NB4 (cell line): ENCODE results near the gene CACNG4.

Source experiments
- DNase-seq: peaks from one replicate; pipeline ENCODE4 v3.0.0; 2010; ENCODE audit warnings: low read depth
- H3K4me3 ChIP-seq: one replicate; pipeline ENCODE4 v1.5.1; 2011; ENCODE audit warnings: mild to moderate bottlenecking, low read depth, low read length, moderate library complexity
- MYC ChIP-seq: IDR thresholded peaks from 2 replicates; pipeline ENCODE4 v1.6.1; 2011; ENCODE audit warnings: low read depth, low read length
- POLR2A ChIP-seq: IDR thresholded peaks from 2 replicates; pipeline ENCODE4 v1.6.1; 2011; ENCODE audit warnings: mild to moderate bottlenecking; ENCODE audit not compliant: insufficient read length; ENCODE audit errors: extremely low read depth
- TF ChIP-seq, protein P1 (sequence below): IDR thresholded peaks from one replicate; pipeline ENCODE4 v1.5.1; 2012; ENCODE audit warnings: low read depth, low read length
- TF ChIP-seq, protein P2 (sequence below): IDR thresholded peaks from 2 replicates; pipeline ENCODE4 v1.6.1; 2011; ENCODE audit warnings: low read depth, low read length

CACNG4 gene

DNA sequence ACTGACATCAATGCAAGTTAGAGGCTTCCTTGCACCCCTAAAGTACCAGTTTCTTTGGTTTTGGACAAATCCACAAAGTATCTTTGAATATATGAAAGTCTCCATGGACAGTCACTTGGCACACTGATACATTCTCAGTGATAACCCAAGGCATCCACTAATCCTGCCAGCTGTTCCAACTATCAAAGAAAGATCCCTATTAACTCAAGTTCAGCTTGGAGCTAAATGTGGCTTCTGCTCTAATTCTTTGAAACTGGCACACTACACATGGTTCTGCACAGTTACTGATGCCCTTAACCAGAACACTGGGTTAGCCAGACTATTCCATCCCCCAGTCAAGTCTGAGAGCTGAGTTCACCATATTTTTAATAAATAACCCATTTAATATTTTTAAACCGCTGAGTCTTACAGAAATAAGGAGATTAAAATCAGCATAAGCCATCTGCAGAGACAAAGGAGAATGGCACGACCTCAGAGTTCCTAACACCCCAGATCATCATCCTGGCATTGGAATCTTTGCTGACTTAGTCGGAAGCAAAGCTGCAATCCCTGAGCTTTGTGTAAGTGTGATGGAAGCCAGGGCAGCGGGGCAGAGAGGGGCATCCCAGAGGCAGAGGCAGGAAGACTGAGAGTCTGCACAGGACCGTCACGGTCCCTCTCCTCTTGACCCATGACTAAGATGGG is 86.1 kb downstream of the CACNG4 start:
- no peak for TF ChIP-seq POLR2A
- TF ChIP-seq, protein P1, sequence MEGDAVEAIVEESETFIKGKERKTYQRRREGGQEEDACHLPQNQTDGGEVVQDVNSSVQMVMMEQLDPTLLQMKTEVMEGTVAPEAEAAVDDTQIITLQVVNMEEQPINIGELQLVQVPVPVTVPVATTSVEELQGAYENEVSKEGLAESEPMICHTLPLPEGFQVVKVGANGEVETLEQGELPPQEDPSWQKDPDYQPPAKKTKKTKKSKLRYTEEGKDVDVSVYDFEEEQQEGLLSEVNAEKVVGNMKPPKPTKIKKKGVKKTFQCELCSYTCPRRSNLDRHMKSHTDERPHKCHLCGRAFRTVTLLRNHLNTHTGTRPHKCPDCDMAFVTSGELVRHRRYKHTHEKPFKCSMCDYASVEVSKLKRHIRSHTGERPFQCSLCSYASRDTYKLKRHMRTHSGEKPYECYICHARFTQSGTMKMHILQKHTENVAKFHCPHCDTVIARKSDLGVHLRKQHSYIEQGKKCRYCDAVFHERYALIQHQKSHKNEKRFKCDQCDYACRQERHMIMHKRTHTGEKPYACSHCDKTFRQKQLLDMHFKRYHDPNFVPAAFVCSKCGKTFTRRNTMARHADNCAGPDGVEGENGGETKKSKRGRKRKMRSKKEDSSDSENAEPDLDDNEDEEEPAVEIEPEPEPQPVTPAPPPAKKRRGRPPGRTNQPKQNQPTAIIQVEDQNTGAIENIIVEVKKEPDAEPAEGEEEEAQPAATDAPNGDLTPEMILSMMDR, result no peak
- TF ChIP-seq MYC, result no peak
- TF ChIP-seq, protein P2, sequence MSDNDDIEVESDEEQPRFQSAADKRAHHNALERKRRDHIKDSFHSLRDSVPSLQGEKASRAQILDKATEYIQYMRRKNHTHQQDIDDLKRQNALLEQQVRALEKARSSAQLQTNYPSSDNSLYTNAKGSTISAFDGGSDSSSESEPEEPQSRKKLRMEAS, result no peak
- no peak for DNase-seq
- H3K4me3 ChIP-seq, result no peak overlapping the region

DNA sequence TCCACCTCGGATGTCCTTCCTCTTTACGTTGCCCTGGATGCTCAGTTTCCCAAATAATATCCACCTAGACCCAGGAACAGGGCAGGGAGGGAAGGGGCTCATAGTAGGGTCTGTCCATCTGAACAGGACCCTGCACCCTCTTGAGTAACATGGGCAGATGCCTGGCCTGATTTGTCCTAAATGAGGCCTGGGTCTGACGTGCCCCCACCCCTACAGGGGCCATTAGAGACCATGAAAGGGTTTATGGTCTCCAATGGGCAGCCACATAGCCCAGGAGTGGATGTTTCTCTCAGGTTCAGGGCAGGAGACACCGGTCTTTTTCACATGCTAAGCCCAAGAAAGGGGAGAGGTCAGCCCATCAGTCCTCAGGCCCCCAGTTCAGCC is 86.6 kb downstream of the CACNG4 start:
- no peak for DNase-seq
- TF ChIP-seq POLR2A, result no peak
- TF ChIP-seq, protein P2, result no peak
- no peak for TF ChIP-seq MYC
- H3K4me3 ChIP-seq, result no peak overlapping the region

DNA sequence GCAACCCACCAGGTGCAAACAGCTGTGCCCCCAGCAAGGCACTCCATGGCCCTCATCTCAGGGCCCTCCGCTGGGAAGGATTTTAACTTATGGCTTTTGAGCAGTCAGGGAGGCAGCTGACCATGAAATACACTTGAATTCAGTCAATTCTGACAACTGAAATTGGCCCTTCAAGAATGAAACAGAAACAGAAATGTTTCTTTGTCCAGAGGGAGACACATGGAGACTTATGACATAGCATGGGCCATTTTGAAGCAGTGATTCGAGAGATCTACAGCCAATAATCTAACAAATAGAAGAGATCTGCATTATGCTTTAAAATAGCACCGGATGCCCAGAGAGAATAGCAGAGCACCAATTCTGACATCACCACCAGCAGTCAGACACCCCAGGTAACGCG is 87.3 kb downstream of the CACNG4 start:
- no peak for DNase-seq
- TF ChIP-seq, protein P2, result no peak
- TF ChIP-seq, protein P1, result no peak
- TF ChIP-seq MYC (no peak), POLR2A (no peak)
- no peak overlapping the region for H3K4me3 ChIP-seq

DNA sequence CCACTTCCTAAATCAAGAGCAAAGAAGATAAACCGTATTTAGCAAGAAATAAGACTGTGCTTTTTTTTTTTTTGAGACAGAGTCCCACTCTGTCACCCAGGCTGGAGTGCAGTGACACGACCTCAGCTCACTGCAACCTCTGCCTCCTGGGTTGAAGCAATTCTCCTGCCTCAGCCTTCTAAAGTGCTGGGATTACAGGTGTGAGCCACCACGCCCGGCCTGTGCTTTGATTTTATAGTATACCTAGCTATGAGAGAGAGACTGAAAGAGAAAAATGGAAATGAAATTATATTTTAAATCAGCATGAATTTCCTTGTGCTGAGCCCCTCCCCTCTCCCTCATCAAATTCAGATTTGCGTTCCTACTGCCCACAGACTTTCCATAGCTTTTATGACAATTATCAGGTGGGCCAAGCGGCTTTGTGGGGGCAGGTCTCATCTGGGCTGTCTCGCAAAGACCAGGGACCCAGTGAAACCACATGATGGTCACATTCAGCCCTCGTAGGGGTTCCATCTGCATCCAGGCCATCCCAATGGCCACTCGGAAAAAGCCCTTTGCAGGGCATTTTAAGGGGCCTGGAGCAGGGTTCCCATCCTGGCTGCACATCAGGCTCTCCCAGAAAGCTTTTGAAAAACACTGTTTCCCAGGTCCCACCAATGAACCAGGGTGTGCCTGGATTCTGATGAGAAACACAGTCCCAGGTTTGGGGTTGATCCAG is 88.4 kb downstream of the CACNG4 start:
- DNase-seq, result no peak
- TF ChIP-seq, protein P2, result no peak
- no peak for TF ChIP-seq MYC
- H3K4me3 ChIP-seq, result no peak overlapping the region

DNA sequence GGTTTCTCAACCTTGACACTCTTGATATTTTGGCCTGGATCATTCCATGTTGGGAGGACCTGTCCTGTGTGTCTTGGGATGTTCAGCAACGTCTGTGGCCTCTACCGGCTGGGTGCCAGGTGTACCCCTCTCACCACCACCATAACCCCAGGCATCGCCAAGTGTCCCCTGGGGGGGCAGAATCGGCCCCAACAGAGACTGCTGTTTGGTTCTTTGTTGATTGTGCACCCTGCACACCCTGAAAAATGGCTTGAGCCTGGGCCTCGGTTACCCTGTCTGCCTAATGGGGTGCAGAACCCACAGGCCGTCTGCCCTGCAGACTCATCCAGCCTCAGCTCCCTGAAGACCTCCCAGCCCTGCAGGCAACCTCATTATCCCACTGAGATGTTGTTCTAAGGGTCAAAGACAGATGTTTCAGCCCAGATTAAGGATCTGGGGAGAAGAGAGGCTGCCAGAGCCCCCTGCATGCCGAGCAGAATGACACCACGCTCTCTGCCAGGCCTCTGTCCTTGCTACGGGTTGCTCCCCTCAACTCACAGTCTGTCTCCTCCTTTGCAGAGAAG is 89.0 kb downstream of the CACNG4 start:
- no peak for TF ChIP-seq MYC
- TF ChIP-seq, protein P1, result no peak
- TF ChIP-seq, protein P2, result no peak
- no peak for TF ChIP-seq POLR2A
- H3K4me3 ChIP-seq, result no peak overlapping the region
- DNase-seq, result no peak

DNA sequence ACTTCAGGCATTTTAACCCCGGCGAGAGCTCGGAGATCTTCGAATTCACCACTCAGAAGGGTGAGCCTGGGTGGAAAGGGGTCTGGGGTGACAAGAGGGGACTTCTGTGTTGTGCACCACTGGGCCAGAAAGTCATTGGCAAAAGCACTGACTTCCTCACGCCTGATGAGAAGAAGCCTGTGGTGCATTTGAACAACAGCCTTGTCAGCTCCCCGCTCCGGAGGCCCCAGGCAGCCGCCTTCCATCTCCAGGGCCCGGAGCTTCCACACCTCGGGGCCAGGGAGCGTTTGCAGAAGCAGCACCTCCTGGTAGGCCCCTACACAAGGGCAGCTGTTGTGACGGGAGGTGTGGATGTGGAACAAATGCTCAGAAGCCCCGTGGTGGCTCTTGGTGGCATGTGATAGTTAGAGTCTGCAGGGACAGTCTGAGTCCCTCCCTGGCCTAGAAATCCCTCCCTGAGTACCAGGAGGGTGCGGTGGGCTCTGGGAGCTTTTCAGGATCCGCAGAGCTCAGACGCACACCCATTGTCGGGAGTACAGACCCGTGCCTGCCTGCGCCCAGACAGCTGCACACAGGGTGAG is 89.6 kb downstream of the CACNG4 start:
- no peak for DNase-seq

More for the DNA sequence above, 89.6 kb downstream of the CACNG4 start:
- TF ChIP-seq, protein P1, result no peak
- no peak for TF ChIP-seq MYC
- TF ChIP-seq, protein P2, result no peak
- no peak for TF ChIP-seq POLR2A
- no peak overlapping the region for H3K4me3 ChIP-seq
